D721Med (cell line): ENCODE measurements around the gene E2F4.

Experiments
- DNase-seq: peaks from one replicate; pipeline ENCODE4 v3.0.0; 2011; ENCODE audit warnings: low spot score; ENCODE audit not compliant: insufficient read length
- FAIRE-seq: peaks from 2 replicates; lab custom pipeline; 2011; peaks lifted over from hg19 to GRCh38; lab: Jason Lieb, UNC
- CTCF ChIP-seq: IDR thresholded peaks from 2 replicates; pipeline ENCODE4 v1.5.1; 2012; ENCODE audit warnings: mild to moderate bottlenecking, control low read depth; ENCODE audit not compliant: insufficient read depth; ENCODE audit errors: missing control alignments

E2F4 gene

GRCh38 chr16:67188323-67188722, 3.6 kb upstream of the E2F4 start:
- no peak for FAIRE-seq
- no peak for TF ChIP-seq CTCF

GRCh38 chr16:67188798-67189197, 3.2 kb upstream of the E2F4 start:
- no peak for FAIRE-seq
- no peak for DNase-seq
- TF ChIP-seq CTCF, result no peak

More at GRCh38 chr16:67188323-67188722, 3.6 kb upstream of the E2F4 start:
- DNase-seq, result no peak

- no peak for TF ChIP-seq CTCF
- FAIRE-seq (no peak), DNase-seq (no peak)
These were observed 1.9 kb upstream of the E2F4 start, which contains the start of gene EXOC3L1 for GRCh38 chr16:67190041-67190440. Gene EXOC3L1 (minus strand): TSS chr16:67190136. CDS start chr16:67189676, 460 bp downstream.

- DNase-seq (no peak), FAIRE-seq (no peak)
- no peak for TF ChIP-seq CTCF
These were observed 1.2 kb upstream of the E2F4 start for GRCh38 chr16:67190448-67191399.

- DNase-seq, result no peak
- TF ChIP-seq CTCF, result no peak
- no peak for FAIRE-seq
These were observed 452 bp upstream of the E2F4 start for GRCh38 chr16:67191411-67191994.

- no peak for TF ChIP-seq CTCF
- FAIRE-seq, result no peak
- no peak for DNase-seq
These were observed 916 bp downstream of the E2F4 start for GRCh38 chr16:67192781-67193361.

- TF ChIP-seq CTCF, result no peak
- no peak for FAIRE-seq
- DNase-seq, result no peak
These were observed 1.6 kb downstream of the E2F4 start for GRCh38 chr16:67193536-67193935.
